HG02973 (cell line): ENCODE results near the gene BDKRB1.

Experiments
- ATAC-seq: cut with Tn5 transposase; IDR thresholded peaks from one replicate; pipeline ENCODE4 v1.9.1; 2021; ENCODE audit warnings: moderate library complexity; ENCODE audit not compliant: unreplicated experiment

The BDKRB1 gene

GRCh38 chr14:96277890-96278289 is 21.9 kb downstream of the BDKRB1 start:
- ATAC-seq: no peak

- no peak for ATAC-seq
Measured at GRCh38 chr14:96279564-96279963, 23.6 kb downstream of the BDKRB1 start.

GRCh38 chr14:96280104-96280503 is 24.1 kb downstream of the BDKRB1 start:
- no peak for ATAC-seq

- no peak for ATAC-seq
Measured at GRCh38 chr14:96281486-96281885, 25.5 kb downstream of the BDKRB1 start.

GRCh38 chr14:96284008-96284407 is 28.0 kb downstream of the BDKRB1 start:
- no peak for ATAC-seq

- no peak for ATAC-seq
Measured at GRCh38 chr14:96284430-96284829, 28.4 kb downstream of the BDKRB1 start.

- ATAC-seq: no peak
Measured at GRCh38 chr14:96285667-96286066, 29.7 kb downstream of the BDKRB1 start.

GRCh38 chr14:96286251-96286650 is 30.2 kb downstream of the BDKRB1 start:
- ATAC-seq: no peak

GRCh38 chr14:96287856-96288255 is 31.8 kb downstream of the BDKRB1 start:
- no peak for ATAC-seq

GRCh38 chr14:96294246-96294645 is 38.2 kb downstream of the BDKRB1 start:
- no peak for ATAC-seq

GRCh38 chr14:96297000-96297399 is 41.0 kb downstream of the BDKRB1 start:
- no peak for ATAC-seq

- no peak for ATAC-seq
Measured at GRCh38 chr14:96297997-96298515, 42.0 kb downstream of the BDKRB1 start.

GRCh38 chr14:96299441-96299840 is 43.4 kb downstream of the BDKRB1 start:
- ATAC-seq: no peak

GRCh38 chr14:96303981-96304380 is 48.0 kb downstream of the BDKRB1 start:
- no peak for ATAC-seq

- no peak for ATAC-seq
Measured at GRCh38 chr14:96304956-96305355, 48.9 kb downstream of the BDKRB1 start.

GRCh38 chr14:96307434-96307833 is 51.4 kb downstream of the BDKRB1 start:
- no peak for ATAC-seq

GRCh38 chr14:96309133-96309895 is 53.3 kb downstream of the BDKRB1 start:
- ATAC-seq: no peak

GRCh38 chr14:96309896-96310330 is 53.9 kb downstream of the BDKRB1 start:
- no peak for ATAC-seq

GRCh38 chr14:96310906-96311305 is 54.9 kb downstream of the BDKRB1 start:
- no peak for ATAC-seq
